ENCODE data around the gene CD47. TPM values are rescaled to one million over a fixed set of nuclear protein-coding genes. Genes with fewer than 3 reads are reported as not detected.

The CD47 gene
- total and polyA plus RNA-seq, 2 of the 4 experiments (the other 2 are of a cell fraction) = 45.9 to 52.0 TPM

DNA sequence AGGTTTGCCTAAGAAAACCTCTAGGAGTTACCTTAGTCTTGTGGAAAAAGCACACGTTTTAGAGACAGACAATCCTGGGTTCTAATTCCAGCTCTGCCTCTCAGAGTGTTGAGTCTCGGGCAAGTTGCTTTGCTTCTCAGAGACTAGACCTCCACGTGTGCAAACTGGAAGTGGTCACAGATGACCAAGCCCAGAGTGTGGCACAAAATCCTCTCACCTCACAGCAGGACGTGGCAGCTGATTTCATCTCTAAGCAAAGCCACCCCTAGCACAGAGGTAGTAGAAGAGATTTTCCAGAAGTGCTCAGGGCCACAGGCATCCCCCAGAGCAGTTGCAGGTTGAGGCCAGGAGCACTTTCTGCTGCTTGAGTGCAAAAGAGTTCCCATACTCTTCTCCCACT, 79.2 kb downstream of the CD47 start:
- Histone ChIP-seq H3K36me3 (ENCODE audit: control insufficient read depth, insufficient read depth, low read length) (no peaks in the 10 kb centered on the region), H4K5ac (ENCODE audit: low read depth, low read length) (no peak overlapping the region), H3K18ac (ENCODE audit: low read depth, low read length) (no peak overlapping the region), H2BK15ac (ENCODE audit: low read depth, low read length) (no peak overlapping the region), H3K9me1 (ENCODE audit: insufficient read depth, low read length) (no peaks in the 10 kb centered on the region), H2BK120ac (ENCODE audit: low read depth, low read length) (no peak overlapping the region), H4K20me1 (ENCODE audit: insufficient read depth, low read length) (no peaks in the 10 kb centered on the region), H2BK20ac (ENCODE audit: low read depth, low read length) (no peak overlapping the region), H3K4me3 (ENCODE audit: insufficient read depth, low read depth, low read length) (no peak overlapping the region), H3K4me2 (ENCODE audit: low read depth, low read length) (no peak overlapping the region), H3K4me1 (ENCODE audit: control insufficient read depth, insufficient read depth, low read length) (peaks cover 1% of the 10 kb centered on the region; the same call in 1 of the 2 replicates), H3K79me1 (ENCODE audit: low read depth in 1 of 2, low read length in 2 of 2) (no peaks in the 10 kb centered on the region), H3K4ac (ENCODE audit: low read depth, low read length) (no peak overlapping the region), H2AK5ac (ENCODE audit: low read depth, low read length) (no peak overlapping the region), H2BK5ac (ENCODE audit: low read depth, low read length, poor library complexity, severe bottlenecking) (no peak overlapping the region), H3K9me3 (ENCODE audit: control insufficient read depth, insufficient read depth, low read length) (no peaks in the 10 kb centered on the region), H3K56ac (ENCODE audit: extremely low read depth, insufficient read depth, low read length) (no peak overlapping the region), H4K8ac (ENCODE audit: low read depth in 2 of 2, low read length in 2 of 2) (no peak overlapping the region), H3K23ac (ENCODE audit: low read depth, low read length) (no peak overlapping the region), H3K9ac (ENCODE audit: low read depth, low read length) (no peak overlapping the region), H3K27me3 (ENCODE audit: control insufficient read depth, insufficient read depth, low read length) (peaks cover 12% of the 10 kb centered on the region), H2AK9ac (replicated peaks; ENCODE audit: low read depth, low read length, poor library complexity) (no peak overlapping the region), H2AFZ (replicated peaks; ENCODE audit: low read length, poor library complexity) (no peak overlapping the region), H3K14ac (replicated peaks; ENCODE audit: low read depth, low read length) (no peak overlapping the region), H3K27ac (ENCODE audit: insufficient read depth, low read length) (no peak overlapping the region), H4K91ac (ENCODE audit: insufficient read depth, low read depth, low read length) (no peak overlapping the region)
- POLR2A ChIA-PET (ENCODE audit: unreplicated experiment) = no interaction called here
- WGBS, 2 experiments (ENCODE audit: extremely low coverage in 2 of 2, insufficient read length in 1 of 2) = 86% methylated on average over 2 of the region's 4 CpGs; no CpG with 5 or more reads in 1 of the 2 experiments
- intact Hi-C loops (cut with micrococcal nuclease) (no loop called here), dilution Hi-C loops (cut with HindIII; ENCODE audit: low sequenced_read_pairs, unreplicated experiment) (no loop called here), in situ Hi-C loops (cut with MboI; ENCODE audit: low sequenced_read_pairs) (no loop called here)
- no TSS peak for BruUV-seq (replicated peaks)
- CTCF ChIA-PET = no interaction called here
- DNase-seq = no peak
- TF ChIP-seq RCOR1 (IDR thresholded peaks at IDR 0.05; ENCODE audit: insufficient replicate concordance, low read length) (no peak), NFE2L2 (IDR thresholded peaks at IDR 0.05; ENCODE audit: low read depth, low read length) (no peak), CHD1 (IDR thresholded peaks at IDR 0.05; ENCODE audit: low read depth, low read length) (no peak), MXI1 (IDR thresholded peaks at IDR 0.05; ENCODE audit: borderline replicate concordance, low read depth, low read length) (no peak), BHLHE40 (IDR thresholded peaks at IDR 0.05; ENCODE audit: low read depth, low read length) (no peak), RAD21 (IDR thresholded peaks at IDR 0.05; ENCODE audit: low read length) (no peak), USF2 (IDR thresholded peaks at IDR 0.05; ENCODE audit: low read depth, low read length) (no peak)
- TF ChIP-seq, protein P1, sequence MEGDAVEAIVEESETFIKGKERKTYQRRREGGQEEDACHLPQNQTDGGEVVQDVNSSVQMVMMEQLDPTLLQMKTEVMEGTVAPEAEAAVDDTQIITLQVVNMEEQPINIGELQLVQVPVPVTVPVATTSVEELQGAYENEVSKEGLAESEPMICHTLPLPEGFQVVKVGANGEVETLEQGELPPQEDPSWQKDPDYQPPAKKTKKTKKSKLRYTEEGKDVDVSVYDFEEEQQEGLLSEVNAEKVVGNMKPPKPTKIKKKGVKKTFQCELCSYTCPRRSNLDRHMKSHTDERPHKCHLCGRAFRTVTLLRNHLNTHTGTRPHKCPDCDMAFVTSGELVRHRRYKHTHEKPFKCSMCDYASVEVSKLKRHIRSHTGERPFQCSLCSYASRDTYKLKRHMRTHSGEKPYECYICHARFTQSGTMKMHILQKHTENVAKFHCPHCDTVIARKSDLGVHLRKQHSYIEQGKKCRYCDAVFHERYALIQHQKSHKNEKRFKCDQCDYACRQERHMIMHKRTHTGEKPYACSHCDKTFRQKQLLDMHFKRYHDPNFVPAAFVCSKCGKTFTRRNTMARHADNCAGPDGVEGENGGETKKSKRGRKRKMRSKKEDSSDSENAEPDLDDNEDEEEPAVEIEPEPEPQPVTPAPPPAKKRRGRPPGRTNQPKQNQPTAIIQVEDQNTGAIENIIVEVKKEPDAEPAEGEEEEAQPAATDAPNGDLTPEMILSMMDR (conservative IDR thresholded peaks at IDR 0.05; ENCODE audit: low read depth, low read length) = no peak
- ATAC-seq (ENCODE audit: low read depth) = no peak

Data from IMR-90 (cell line).